ENCODE measurements around the gene FKBP7. TPM values are rescaled to one million over a fixed set of nuclear protein-coding genes. Genes with fewer than 3 reads are reported as not detected.

FKBP7 gene
- total RNA-seq, 1 donor from 2014 or later = 47.0 TPM

DNA sequence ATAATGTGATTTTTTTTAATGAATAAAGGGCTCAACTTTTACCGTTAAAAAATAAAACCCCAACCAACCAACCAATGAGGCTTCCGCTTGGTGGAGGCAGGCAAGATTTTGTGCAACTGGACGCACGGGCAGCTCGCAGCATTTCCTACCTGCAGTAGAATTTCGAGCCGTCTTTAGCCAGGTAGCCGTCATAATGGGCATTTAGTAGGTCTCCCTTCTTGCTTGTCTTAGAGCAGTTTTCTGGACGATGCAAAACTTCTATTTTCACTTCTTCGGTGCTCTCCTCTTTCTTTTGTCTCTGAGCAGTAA, 316 bp downstream of the FKBP7 start:
- H3K36me3 ChIP-seq = no peaks in the 10 kb centered on the region
- peaks cover 22% of the 10 kb centered on the region for H3F3A ChIP-seq (ENCODE audit: low read depth)
- H3K27me3 Mint-ChIP-seq (ENCODE audit: insufficient read depth, low read depth) = no peaks in the 10 kb centered on the region
- no peak overlapping the region for H3K9ac ChIP-seq
- H3K4me3 ChIP-seq = peak overlapping the region; percentile 66
- no peak overlapping the region for H3K27ac ChIP-seq
- peaks cover 47% of the 10 kb centered on the region for H3K79me2 ChIP-seq (ENCODE audit: low read depth)
- peaks cover 25% of the 10 kb centered on the region for H3K4me1 Mint-ChIP-seq
- H3K9me3 ChIP-seq (ENCODE audit: low read depth) = no peaks in the 10 kb centered on the region
- TF ChIP-seq EZH2phosphoT487 (IDR thresholded peaks at IDR 0.05) (no peak), EZH2 (IDR thresholded peaks at IDR 0.05) (no peak)
- TF ChIP-seq, protein P1, sequence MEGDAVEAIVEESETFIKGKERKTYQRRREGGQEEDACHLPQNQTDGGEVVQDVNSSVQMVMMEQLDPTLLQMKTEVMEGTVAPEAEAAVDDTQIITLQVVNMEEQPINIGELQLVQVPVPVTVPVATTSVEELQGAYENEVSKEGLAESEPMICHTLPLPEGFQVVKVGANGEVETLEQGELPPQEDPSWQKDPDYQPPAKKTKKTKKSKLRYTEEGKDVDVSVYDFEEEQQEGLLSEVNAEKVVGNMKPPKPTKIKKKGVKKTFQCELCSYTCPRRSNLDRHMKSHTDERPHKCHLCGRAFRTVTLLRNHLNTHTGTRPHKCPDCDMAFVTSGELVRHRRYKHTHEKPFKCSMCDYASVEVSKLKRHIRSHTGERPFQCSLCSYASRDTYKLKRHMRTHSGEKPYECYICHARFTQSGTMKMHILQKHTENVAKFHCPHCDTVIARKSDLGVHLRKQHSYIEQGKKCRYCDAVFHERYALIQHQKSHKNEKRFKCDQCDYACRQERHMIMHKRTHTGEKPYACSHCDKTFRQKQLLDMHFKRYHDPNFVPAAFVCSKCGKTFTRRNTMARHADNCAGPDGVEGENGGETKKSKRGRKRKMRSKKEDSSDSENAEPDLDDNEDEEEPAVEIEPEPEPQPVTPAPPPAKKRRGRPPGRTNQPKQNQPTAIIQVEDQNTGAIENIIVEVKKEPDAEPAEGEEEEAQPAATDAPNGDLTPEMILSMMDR (IDR thresholded peaks at IDR 0.05) = no peak
- DNase-seq (ENCODE audit: low spot score) = peak; percentile 30
- H3K27ac Mint-ChIP-seq = peak overlapping the region; percentile 94
- peaks cover 7% of the 10 kb centered on the region for H3K27me3 ChIP-seq
- peaks cover 17% of the 10 kb centered on the region for H4K20me1 ChIP-seq (ENCODE audit: low read depth)
- peak overlapping the region; percentile 94 for H3K4me2 ChIP-seq
- H2AFZ ChIP-seq (replicated peaks) = peak overlapping the region; percentile 96
- H3K9me3 Mint-ChIP-seq = no peaks in the 10 kb centered on the region
- peaks cover 23% of the 10 kb centered on the region for H3K4me1 ChIP-seq
- H3K4me3 Mint-ChIP-seq = peak overlapping the region; percentile 92
- no peaks in the 10 kb centered on the region for H3K36me3 Mint-ChIP-seq

DNA sequence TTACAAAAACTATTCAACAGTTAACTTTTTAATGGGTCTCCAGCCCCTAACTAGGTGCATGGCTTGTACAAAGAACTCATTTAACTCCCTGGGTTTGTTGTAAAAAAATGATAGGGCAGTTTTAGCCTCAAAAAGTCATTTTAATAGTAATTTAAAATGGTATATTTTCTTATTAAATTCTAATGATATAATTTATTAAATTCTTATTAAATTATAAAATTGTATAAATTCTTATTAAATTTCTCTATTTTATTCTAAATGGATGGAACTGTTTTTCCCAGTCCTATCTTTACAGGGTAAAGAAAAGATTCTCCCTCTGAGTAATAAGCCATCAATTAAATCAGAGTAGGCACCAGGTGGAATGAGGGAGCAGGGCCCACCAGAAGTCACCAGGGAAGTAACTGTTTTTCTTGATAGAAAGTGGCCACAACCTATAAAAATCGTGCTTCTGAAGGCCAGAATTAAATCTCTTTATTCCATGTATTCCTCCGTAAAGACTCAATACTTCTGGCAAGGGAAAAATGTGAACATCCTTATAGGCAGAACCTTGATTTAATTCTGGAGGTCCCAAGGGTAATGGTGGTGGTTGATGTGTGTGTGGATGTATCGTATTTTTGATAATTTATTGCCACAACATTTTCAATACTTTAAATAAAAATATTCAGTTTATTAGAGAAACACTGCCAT, 814 bp downstream of the FKBP7 start:
- no peak overlapping the region for H3K27ac Mint-ChIP-seq
- peak overlapping the region; percentile 92 for H3K4me3 Mint-ChIP-seq
- Histone ChIP-seq H3F3A (ENCODE audit: low read depth) (peaks cover 22% of the 10 kb centered on the region), H3K79me2 (ENCODE audit: low read depth) (peaks cover 43% of the 10 kb centered on the region), H3K9ac (peak overlapping the region; percentile 9), H4K20me1 (ENCODE audit: low read depth) (peaks cover 17% of the 10 kb centered on the region), H3K4me2 (peak overlapping the region; percentile 94), H2AFZ (replicated peaks) (peak overlapping the region; percentile 96), H3K9me3 (ENCODE audit: low read depth) (no peaks in the 10 kb centered on the region), H3K27ac (no peak overlapping the region), H3K36me3 (no peaks in the 10 kb centered on the region), H3K27me3 (peaks cover 7% of the 10 kb centered on the region), H3K4me3 (peak overlapping the region; percentile 66), H3K4me1 (peaks cover 23% of the 10 kb centered on the region)
- no peaks in the 10 kb centered on the region for H3K27me3 Mint-ChIP-seq (ENCODE audit: insufficient read depth, low read depth)
- peaks cover 22% of the 10 kb centered on the region for H3K4me1 Mint-ChIP-seq
- H3K9me3 Mint-ChIP-seq = no peaks in the 10 kb centered on the region
- no peaks in the 10 kb centered on the region for H3K36me3 Mint-ChIP-seq
- DNase-seq (ENCODE audit: low spot score) = no peak
- TF ChIP-seq EZH2 (IDR thresholded peaks at IDR 0.05) = no peak
- TF ChIP-seq, protein P1 (IDR thresholded peaks at IDR 0.05) = no peak
- TF ChIP-seq EZH2phosphoT487 (IDR thresholded peaks at IDR 0.05) = no peak

DNA sequence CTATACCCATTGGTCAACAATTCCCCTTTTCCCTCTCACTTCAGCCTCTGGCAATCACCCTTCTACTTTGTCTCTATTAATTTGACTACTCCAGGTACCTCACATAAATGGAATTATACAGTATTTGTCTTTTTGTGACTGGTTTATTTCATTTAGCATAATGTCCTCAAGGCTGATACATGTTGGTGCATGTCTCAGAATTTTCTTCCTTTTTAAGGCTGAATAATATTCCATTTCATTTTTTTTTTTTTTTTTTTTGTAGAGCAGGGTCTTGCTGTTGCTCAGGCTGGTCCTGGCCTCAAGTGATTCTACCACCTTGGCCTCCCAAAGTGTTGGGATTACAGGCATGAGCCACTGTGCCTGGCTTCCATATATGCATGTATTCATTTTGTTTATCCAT, 1.9 kb downstream of the FKBP7 start:
- Histone ChIP-seq H3K4me2 (peak overlapping the region; percentile 94), H4K20me1 (ENCODE audit: low read depth) (peaks cover 6% of the 10 kb centered on the region), H3F3A (ENCODE audit: low read depth) (peaks cover 22% of the 10 kb centered on the region), H3K27me3 (peaks cover 7% of the 10 kb centered on the region), H3K27ac (no peak overlapping the region), H3K4me1 (peaks cover 13% of the 10 kb centered on the region), H3K36me3 (no peaks in the 10 kb centered on the region), H3K9me3 (ENCODE audit: low read depth) (no peaks in the 10 kb centered on the region), H2AFZ (replicated peaks) (no peak overlapping the region), H3K9ac (no peak overlapping the region), H3K79me2 (ENCODE audit: low read depth) (peaks cover 31% of the 10 kb centered on the region), H3K4me3 (peak overlapping the region; percentile 66)
- H3K27ac Mint-ChIP-seq = no peak overlapping the region
- H3K4me3 Mint-ChIP-seq = peak overlapping the region; percentile 50
- DNase-seq (ENCODE audit: low spot score) = no peak
- H3K9me3 Mint-ChIP-seq = no peaks in the 10 kb centered on the region
- no peaks in the 10 kb centered on the region for H3K36me3 Mint-ChIP-seq
- H3K4me1 Mint-ChIP-seq = peaks cover 11% of the 10 kb centered on the region
- TF ChIP-seq, protein P1 (IDR thresholded peaks at IDR 0.05) = no peak
- TF ChIP-seq EZH2 (IDR thresholded peaks at IDR 0.05) (no peak), EZH2phosphoT487 (IDR thresholded peaks at IDR 0.05) (no peak)
- no peaks in the 10 kb centered on the region for H3K27me3 Mint-ChIP-seq (ENCODE audit: insufficient read depth, low read depth)

All from neural progenitor cell (in vitro differentiated cells).